Fibroblast of the aortic adventitia (primary cell): ENCODE measurements around the gene NFAT5. TPM values are rescaled to one million over a fixed set of nuclear protein-coding genes. Genes with fewer than 3 reads are reported as not detected.
A peak's percentile ranks its signal among the peaks of the same experiment; 100 is the strongest.
"Not testable (repeated sequence)": the region's sequence is repeated elsewhere in the genome, so short reads cannot be mapped to it uniquely, and the experiment has no call there.

Experiments used
- DNase-seq: peaks from one replicate; pipeline ENCODE4 v3.0.0-alpha.2; 2010; ENCODE audit warnings: low read depth
- H3K4me3 ChIP-seq: 2 replicates; pipeline ENCODE4 v1.5.1; 2011; ENCODE audit warnings: low read depth, mild to moderate bottlenecking, control low read depth, low read length, moderate library complexity
- CTCF ChIP-seq: IDR thresholded peaks from 2 replicates; pipeline ENCODE4 v1.5.1; 2011; ENCODE audit warnings: mild to moderate bottlenecking, low read length, control low read depth, inconsistent platforms; ENCODE audit not compliant: insufficient read depth
- total RNA-seq: library from RNA; depleted of rRNA; stranded (reverse); fragments of >200 nt; gene quantifications from 2 replicates; pipeline ENCODE4 v1.2.3, GENCODE V29; 2012; ENCODE audit warnings: low replicate concordance

The NFAT5 gene
- total RNA-seq, 1 donor = 53.9 TPM

GRCh38 chr16:69621225-69621624 is 55.5 kb downstream of the NFAT5 start:
- no peak for TF ChIP-seq CTCF
- H3K4me3 ChIP-seq = no peak overlapping the region
- DNase-seq = no peak

GRCh38 chr16:69626256-69626655 is 60.5 kb downstream of the NFAT5 start:
- DNase-seq = peak; percentile 50
- no peak overlapping the region for H3K4me3 ChIP-seq
- TF ChIP-seq CTCF = no peak

- DNase-seq = no peak
- no peak for TF ChIP-seq CTCF
- no peak overlapping the region for H3K4me3 ChIP-seq
Measured at GRCh38 chr16:69632828-69633227, 67.1 kb downstream of the NFAT5 start.

- DNase-seq = no peak
- no peak overlapping the region for H3K4me3 ChIP-seq
- no peak for TF ChIP-seq CTCF
Measured at GRCh38 chr16:69633375-69633774, 67.6 kb downstream of the NFAT5 start.

GRCh38 chr16:69636563-69637146 is 70.9 kb downstream of the NFAT5 start:
- H3K4me3 ChIP-seq, DNase-seq: not testable (repeated sequence)

GRCh38 chr16:69637206-69637865 is 71.6 kb downstream of the NFAT5 start:
- not testable (repeated sequence) for DNase-seq, H3K4me3 ChIP-seq

GRCh38 chr16:69643997-69644396 is 78.2 kb downstream of the NFAT5 start:
- not testable (repeated sequence) for H3K4me3 ChIP-seq, DNase-seq

GRCh38 chr16:69644790-69645189 is 79.0 kb downstream of the NFAT5 start:
- no peak for TF ChIP-seq CTCF
- no peak overlapping the region for H3K4me3 ChIP-seq
- DNase-seq = peak; percentile 40
